Pons (tissue), 1 donor: ENCODE data around the gene LINC01488.
A peak's percentile ranks its signal among the peaks of the same experiment; 100 is the strongest.

Experiments used
- DNase-seq: peaks from one replicate; pipeline ENCODE4 v3.0.0-alpha.2; 2016; ENCODE audit warnings: low spot score

Gene LINC01488

GRCh38 chr11:69481393-69481844, at the start of gene LINC01488:
TSS of gene LINC01488 (plus strand) at chr11:69481663.
- no peak for DNase-seq

GRCh38 chr11:69431893-69432738, 49.3 kb upstream of the LINC01488 start:
- DNase-seq: no peak

GRCh38 chr11:69433741-69434140, 47.7 kb upstream of the LINC01488 start:
- DNase-seq: no peak

GRCh38 chr11:69434471-69434931, 47.0 kb upstream of the LINC01488 start:
- no peak for DNase-seq

GRCh38 chr11:69435161-69435986, 46.1 kb upstream of the LINC01488 start:
- DNase-seq: no peak

- peak; percentile 45 for DNase-seq
These were observed 45.2 kb upstream of the LINC01488 start for GRCh38 chr11:69436041-69436982.

- DNase-seq: no peak
These were observed 44.2 kb upstream of the LINC01488 start for GRCh38 chr11:69437001-69437875.

GRCh38 chr11:69437876-69438205, 43.6 kb upstream of the LINC01488 start:
- no peak for DNase-seq

GRCh38 chr11:69438286-69438920, 43.1 kb upstream of the LINC01488 start:
- no peak for DNase-seq

- DNase-seq: no peak
These were observed 42.3 kb upstream of the LINC01488 start for GRCh38 chr11:69439127-69439526.

- DNase-seq: no peak
These were observed 41.6 kb upstream of the LINC01488 start for GRCh38 chr11:69439651-69440464.

- no peak for DNase-seq
These were observed 40.6 kb upstream of the LINC01488 start for GRCh38 chr11:69440876-69441275.

- no peak for DNase-seq
These were observed 39.3 kb upstream of the LINC01488 start for GRCh38 chr11:69442012-69442806.

- DNase-seq: peak; percentile 19
These were observed 38.7 kb upstream of the LINC01488 start for GRCh38 chr11:69442807-69443137.

- DNase-seq: peak; percentile 84
These were observed 38.1 kb upstream of the LINC01488 start for GRCh38 chr11:69443138-69443967.

- no peak for DNase-seq
These were observed 37.5 kb upstream of the LINC01488 start for GRCh38 chr11:69443968-69444364.

- peak; percentile 58 for DNase-seq
These were observed 36.9 kb upstream of the LINC01488 start for GRCh38 chr11:69444381-69445130.
